ENCODE data around the gene KPNA2. TPM values are rescaled to one million over a fixed set of nuclear protein-coding genes. Genes with fewer than 3 reads are reported as not detected.

Gene KPNA2
- total and polyA plus RNA-seq, 2 of the 8 experiments (the other 6 are each of a cell fraction or from before 2014, with no cell fraction given) = 413 to 612 TPM

DNA sequence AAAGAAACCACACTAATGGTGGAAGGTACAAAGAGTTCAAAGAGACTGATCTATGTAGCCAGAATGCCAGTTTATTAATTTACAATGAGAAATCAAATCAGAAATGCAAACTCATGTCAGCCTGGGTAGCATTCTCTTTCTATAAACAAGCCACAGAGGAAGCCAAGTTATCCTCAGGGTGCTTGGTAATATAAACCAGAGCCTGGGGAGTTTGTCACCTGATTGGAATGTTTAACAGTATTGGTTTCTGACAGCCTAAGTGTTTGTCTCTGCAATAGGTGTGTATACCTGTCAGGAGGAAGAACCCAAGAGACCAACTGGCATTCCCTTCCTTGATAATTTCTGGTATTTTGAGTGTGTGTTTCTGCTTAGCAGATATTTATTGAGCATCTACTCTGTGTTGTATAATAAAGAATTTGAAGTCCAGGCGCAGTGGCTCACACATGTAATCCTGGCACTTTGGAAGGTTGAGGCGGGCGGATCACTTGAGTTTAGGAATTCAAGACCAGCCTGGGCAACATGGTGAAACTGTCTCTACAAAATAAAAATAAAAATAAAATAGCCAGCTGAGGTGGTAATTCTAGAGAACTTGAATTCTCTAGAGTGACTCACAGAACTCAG, 36.1 kb upstream of the KPNA2 start (continued):
- TF ChIP-seq, protein P1, sequence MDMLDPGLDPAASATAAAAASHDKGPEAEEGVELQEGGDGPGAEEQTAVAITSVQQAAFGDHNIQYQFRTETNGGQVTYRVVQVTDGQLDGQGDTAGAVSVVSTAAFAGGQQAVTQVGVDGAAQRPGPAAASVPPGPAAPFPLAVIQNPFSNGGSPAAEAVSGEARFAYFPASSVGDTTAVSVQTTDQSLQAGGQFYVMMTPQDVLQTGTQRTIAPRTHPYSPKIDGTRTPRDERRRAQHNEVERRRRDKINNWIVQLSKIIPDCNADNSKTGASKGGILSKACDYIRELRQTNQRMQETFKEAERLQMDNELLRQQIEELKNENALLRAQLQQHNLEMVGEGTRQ (IDR thresholded peaks at IDR 0.05; ENCODE audit: low read length) = no peak
- TF ChIP-seq TAF7 (optimal IDR thresholded peaks at IDR 0.05; ENCODE audit: borderline replicate concordance, low read depth, low read length) (no peak), TAF1 (IDR thresholded peaks at IDR 0.05; ENCODE audit: low read depth, low read length) (no peak), SUZ12 (IDR thresholded peaks at IDR 0.05; ENCODE audit: low read length) (no peak), TEAD4 (IDR thresholded peaks at IDR 0.05; ENCODE audit: low read depth, low read length) (no peak), PHF8 (conservative IDR thresholded peaks at IDR 0.05; ENCODE audit: low read depth, low read length) (no peak), POLR2AphosphoS5 (IDR thresholded peaks at IDR 0.05; ENCODE audit: low read depth, low read length) (no peak)

All from H1 (cell line).